PC-9 (cell line): ENCODE measurements around the gene UTP25.

ENCODE experiments used
- CTCF ChIP-seq: fragments of 200-600 bp; sonication (generic); conservative IDR thresholded peaks from 2 replicates; pipeline ENCODE4 v1.6.1; 2017; ENCODE audit warnings: mixed run types, antibody characterized with exemption, mild to moderate bottlenecking, moderate library complexity
- EZH2 ChIP-seq: fragments of 200-600 bp; sonication (generic); IDR thresholded peaks from 2 replicates; pipeline ENCODE4 v1.8.0; 2017; ENCODE audit warnings: antibody characterized with exemption, low read depth

GRCh38 chr1:209899948-209900347, 72.2 kb downstream of the UTP25 start:
- peak; percentile 48; the same call in 1 of the 2 replicates for TF ChIP-seq CTCF
- no peak for TF ChIP-seq EZH2
